Measurements from ENCODE around the gene PML.

Gene PML

DNA sequence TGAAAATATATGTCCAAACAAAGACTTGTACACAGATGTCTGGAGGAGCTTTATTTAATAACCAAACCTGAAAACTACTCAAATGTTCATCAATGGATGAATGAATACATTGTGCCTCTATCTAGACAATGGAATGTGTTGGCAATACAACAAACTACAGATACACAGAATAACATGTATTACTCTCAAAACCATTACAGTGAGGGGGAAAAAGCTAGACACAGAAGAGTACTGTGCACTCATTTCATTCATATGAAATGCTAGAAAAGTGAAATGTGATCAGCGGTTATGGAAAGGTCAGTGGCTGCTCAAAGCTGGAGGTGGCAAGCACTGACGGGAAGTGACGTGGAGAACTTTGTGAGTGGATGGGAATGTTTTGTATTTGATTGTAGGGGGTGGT is 15.6 kb upstream of the PML start:
- Histone ChIP-seq H3K27ac (no peak overlapping the region), H3K9ac (no peak overlapping the region), H3K4me1 (ENCODE audit: low read depth, poor library complexity, severe bottlenecking) (peaks cover 23% of the 10 kb centered on the region), H3K36me3 (ENCODE audit: insufficient read depth) (no peaks in the 10 kb centered on the region), H3K4me3 (IDR thresholded peaks at IDR 0.05; ENCODE audit: insufficient read depth, low read depth, low read length) (no peak overlapping the region), H4K20me1 (ENCODE audit: insufficient read depth) (no peaks in the 10 kb centered on the region), H2AFZ (ENCODE audit: low read depth) (no peak overlapping the region), H3K79me2 (ENCODE audit: insufficient read depth, low read depth) (no peaks in the 10 kb centered on the region), H3K27me3 (ENCODE audit: insufficient read depth, low read depth) (no peaks in the 10 kb centered on the region), H3K4me2 (no peak overlapping the region)
- TF ChIP-seq, protein P1, sequence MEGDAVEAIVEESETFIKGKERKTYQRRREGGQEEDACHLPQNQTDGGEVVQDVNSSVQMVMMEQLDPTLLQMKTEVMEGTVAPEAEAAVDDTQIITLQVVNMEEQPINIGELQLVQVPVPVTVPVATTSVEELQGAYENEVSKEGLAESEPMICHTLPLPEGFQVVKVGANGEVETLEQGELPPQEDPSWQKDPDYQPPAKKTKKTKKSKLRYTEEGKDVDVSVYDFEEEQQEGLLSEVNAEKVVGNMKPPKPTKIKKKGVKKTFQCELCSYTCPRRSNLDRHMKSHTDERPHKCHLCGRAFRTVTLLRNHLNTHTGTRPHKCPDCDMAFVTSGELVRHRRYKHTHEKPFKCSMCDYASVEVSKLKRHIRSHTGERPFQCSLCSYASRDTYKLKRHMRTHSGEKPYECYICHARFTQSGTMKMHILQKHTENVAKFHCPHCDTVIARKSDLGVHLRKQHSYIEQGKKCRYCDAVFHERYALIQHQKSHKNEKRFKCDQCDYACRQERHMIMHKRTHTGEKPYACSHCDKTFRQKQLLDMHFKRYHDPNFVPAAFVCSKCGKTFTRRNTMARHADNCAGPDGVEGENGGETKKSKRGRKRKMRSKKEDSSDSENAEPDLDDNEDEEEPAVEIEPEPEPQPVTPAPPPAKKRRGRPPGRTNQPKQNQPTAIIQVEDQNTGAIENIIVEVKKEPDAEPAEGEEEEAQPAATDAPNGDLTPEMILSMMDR (conservative IDR thresholded peaks at IDR 0.05; ENCODE audit: low read depth, low read length), result no peak

DNA sequence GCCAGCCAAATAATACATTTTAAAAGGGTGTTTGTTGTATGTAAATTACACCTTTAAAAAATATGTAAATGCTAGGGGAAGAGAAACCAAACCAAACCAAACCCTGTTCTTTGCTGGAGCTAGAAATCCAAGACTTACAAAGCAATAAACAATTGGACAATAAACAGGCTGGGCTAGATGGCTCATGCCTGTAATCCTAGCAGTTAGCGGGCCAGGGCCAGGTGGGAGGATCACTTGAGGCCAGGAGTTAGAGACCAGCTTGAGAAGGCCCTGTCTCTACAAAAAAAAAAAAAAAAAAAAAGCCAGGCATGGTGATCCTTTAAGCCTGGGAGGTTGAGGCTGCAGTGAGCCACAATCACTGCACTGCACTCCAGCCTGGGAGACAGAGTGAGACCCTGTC is 14.9 kb upstream of the PML start:
- H3K27me3 ChIP-seq (ENCODE audit: insufficient read depth, low read depth), result no peaks in the 10 kb centered on the region
- TF ChIP-seq, protein P1 (conservative IDR thresholded peaks at IDR 0.05; ENCODE audit: low read depth, low read length), result no peak

DNA sequence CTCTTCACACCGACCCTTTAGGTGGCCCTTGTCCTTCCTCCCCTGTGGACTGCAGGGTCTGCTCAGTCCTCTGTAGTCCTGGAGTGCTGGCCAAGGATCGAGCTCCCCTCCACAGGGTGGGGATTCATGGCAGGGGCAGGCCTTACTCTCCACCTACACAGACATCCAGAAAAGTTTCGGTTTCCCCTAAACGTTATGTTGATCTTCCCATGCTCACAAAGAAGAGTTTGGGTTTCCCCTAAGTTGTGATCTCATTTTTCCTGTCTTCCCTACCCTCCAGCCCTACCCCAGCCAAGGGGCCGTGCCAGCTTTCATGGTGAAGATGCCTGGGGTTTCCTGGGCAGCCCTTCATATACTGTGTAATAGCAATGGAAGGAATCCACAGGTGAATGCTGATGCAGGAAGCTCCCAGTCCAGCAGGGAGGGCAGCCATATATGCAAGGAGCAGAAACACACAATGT is 12.7 kb upstream of the PML start:
- Histone ChIP-seq H3K4me1 (ENCODE audit: low read depth, poor library complexity, severe bottlenecking) (peaks cover 52% of the 10 kb centered on the region), H3K79me2 (ENCODE audit: insufficient read depth, low read depth) (no peaks in the 10 kb centered on the region), H3K9ac (no peak overlapping the region), H2AFZ (ENCODE audit: low read depth) (no peak overlapping the region), H3K4me3 (IDR thresholded peaks at IDR 0.05; ENCODE audit: insufficient read depth, low read depth, low read length) (no peak overlapping the region), H3K27me3 (ENCODE audit: insufficient read depth, low read depth) (no peaks in the 10 kb centered on the region), H4K20me1 (ENCODE audit: insufficient read depth) (no peaks in the 10 kb centered on the region), H3K27ac (no peak overlapping the region), H3K36me3 (ENCODE audit: insufficient read depth) (no peaks in the 10 kb centered on the region), H3K4me2 (peak overlapping the region; percentile 19; the same call in 1 of the 2 replicates)
- TF ChIP-seq, protein P1 (conservative IDR thresholded peaks at IDR 0.05; ENCODE audit: low read depth, low read length), result no peak

More for the DNA sequence above, 14.9 kb upstream of the PML start:
- no peaks in the 10 kb centered on the region for H3K36me3 ChIP-seq (ENCODE audit: insufficient read depth)
- peaks cover 30% of the 10 kb centered on the region for H3K4me1 ChIP-seq (ENCODE audit: low read depth, poor library complexity, severe bottlenecking)
- no peak overlapping the region for H3K9ac ChIP-seq
- H4K20me1 ChIP-seq (ENCODE audit: insufficient read depth), result no peaks in the 10 kb centered on the region
- H3K27ac ChIP-seq, result no peak overlapping the region
- no peaks in the 10 kb centered on the region for H3K79me2 ChIP-seq (ENCODE audit: insufficient read depth, low read depth)
- no peak overlapping the region for H3K4me3 ChIP-seq (IDR thresholded peaks at IDR 0.05; ENCODE audit: insufficient read depth, low read depth, low read length)
- H3K4me2 ChIP-seq, result no peak overlapping the region
- no peak overlapping the region for H2AFZ ChIP-seq (ENCODE audit: low read depth)

DNA sequence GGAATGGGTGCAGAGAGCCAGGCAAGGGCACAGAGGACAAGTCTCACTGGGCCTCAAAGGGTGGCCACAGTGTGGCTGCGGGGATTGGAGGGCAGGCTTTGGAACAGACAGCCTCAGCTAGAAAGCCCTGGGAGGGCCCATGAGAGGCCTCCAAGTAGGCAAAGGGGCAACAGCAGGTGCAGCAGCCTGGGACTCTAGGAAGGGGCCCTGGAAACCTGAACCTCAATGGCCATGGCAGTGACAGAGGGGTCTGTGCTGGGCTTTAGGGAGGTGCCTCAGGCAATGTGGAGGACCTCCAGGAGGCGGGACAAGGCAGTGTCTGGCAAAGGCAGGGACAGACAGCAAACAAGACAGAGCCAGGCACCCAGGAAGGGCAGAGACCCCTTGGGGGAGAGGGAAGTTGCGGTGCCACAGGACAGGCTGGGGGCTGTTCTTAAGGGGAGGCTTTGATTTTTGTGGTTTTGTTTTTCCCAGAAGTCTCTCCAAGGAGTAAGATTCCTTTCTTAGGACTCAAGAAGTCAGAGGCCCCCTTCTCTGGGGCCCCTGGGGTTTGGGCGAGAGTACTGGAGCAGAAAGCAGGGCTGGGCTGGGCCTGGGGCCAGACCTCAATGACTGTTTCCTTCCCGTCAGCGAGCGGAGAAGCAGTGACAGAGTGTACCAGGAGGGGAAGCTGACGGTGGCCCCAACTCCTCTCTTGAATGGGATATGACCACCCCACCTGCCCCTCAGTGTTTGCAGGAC is 12.1 kb upstream of the PML start:
- H2AFZ ChIP-seq (ENCODE audit: low read depth), result no peak overlapping the region
- H3K27ac ChIP-seq, result no peak overlapping the region
- TF ChIP-seq, protein P1 (conservative IDR thresholded peaks at IDR 0.05; ENCODE audit: low read depth, low read length), result no peak
- no peaks in the 10 kb centered on the region for H3K27me3 ChIP-seq (ENCODE audit: insufficient read depth, low read depth)
- peaks cover 58% of the 10 kb centered on the region for H3K4me1 ChIP-seq (ENCODE audit: low read depth, poor library complexity, severe bottlenecking)
- H3K36me3 ChIP-seq (ENCODE audit: insufficient read depth), result no peaks in the 10 kb centered on the region
- peak overlapping the region; percentile 19; the same call in 1 of the 2 replicates for H3K4me2 ChIP-seq
- H3K79me2 ChIP-seq (ENCODE audit: insufficient read depth, low read depth), result no peaks in the 10 kb centered on the region
- H3K9ac ChIP-seq, result no peak overlapping the region
- no peak overlapping the region for H3K4me3 ChIP-seq (IDR thresholded peaks at IDR 0.05; ENCODE audit: insufficient read depth, low read depth, low read length)
- no peaks in the 10 kb centered on the region for H4K20me1 ChIP-seq (ENCODE audit: insufficient read depth)

All from KMS-11 (cell line).